ENCODE data around the gene CLASP1.

Gene CLASP1

GRCh38 chr2:121527009-121527682 lies 122.1 kb downstream of the CLASP1 start:
- no peak for TF ChIP-seq CTCF (IDR thresholded peaks at IDR 0.05)
- no peak for DNase-seq (ENCODE audit: low spot score)
- H3K4me3 ChIP-seq, result no peak overlapping the region
- H3K27ac ChIP-seq, result no peak overlapping the region

GRCh38 chr2:121524685-121525425 lies 124.4 kb downstream of the CLASP1 start:
- DNase-seq (ENCODE audit: low spot score), result no peak
- TF ChIP-seq CTCF (IDR thresholded peaks at IDR 0.05), result no peak
- Histone ChIP-seq H3K4me3 (no peak overlapping the region), H3K27ac (no peak overlapping the region)

- TF ChIP-seq CTCF (IDR thresholded peaks at IDR 0.05), result no peak
- Histone ChIP-seq H3K4me3 (no peak overlapping the region), H3K27ac (no peak overlapping the region)
- DNase-seq (ENCODE audit: low spot score), result no peak
Observed at GRCh38 chr2:121521359-121521758, 127.9 kb downstream of the CLASP1 start.

- no peak for DNase-seq (ENCODE audit: low spot score)
Observed at GRCh38 chr2:121520641-121520994, 128.6 kb downstream of the CLASP1 start.

GRCh38 chr2:121519732-121520640 lies 129.3 kb downstream of the CLASP1 start:
- no peak overlapping the region for H3K4me3 ChIP-seq
- DNase-seq (ENCODE audit: low spot score), result no peak
- TF ChIP-seq CTCF (IDR thresholded peaks at IDR 0.05), result no peak
- peak overlapping the region in 1 of 2 donors; percentile 11 for H3K27ac ChIP-seq

More at GRCh38 chr2:121520641-121520994, 128.6 kb downstream of the CLASP1 start:
- Histone ChIP-seq H3K27ac (no peak overlapping the region), H3K4me3 (no peak overlapping the region)
- TF ChIP-seq CTCF (IDR thresholded peaks at IDR 0.05), result no peak

- no peak overlapping the region for H3K27ac ChIP-seq
- H3K4me3 ChIP-seq, result no peak overlapping the region
- DNase-seq (ENCODE audit: low spot score), result no peak
- no peak for TF ChIP-seq CTCF (IDR thresholded peaks at IDR 0.05)
Observed at GRCh38 chr2:121519153-121519552, 130.1 kb downstream of the CLASP1 start.

All from coronary artery (tissue), 2 donors.